ENCODE measurements around the gene CTDNEP1. TPM values are rescaled to one million over a fixed set of nuclear protein-coding genes. Genes with fewer than 3 reads are reported as not detected.
A peak's percentile ranks its signal among the peaks of the same experiment; 100 is the strongest.

CTDNEP1 gene
- total RNA-seq, 2 donors from 2014 or later, result 33.5 to 44.8 TPM

GRCh38 chr17:7279448-7279847, 27.9 kb upstream of the CTDNEP1 start:
- ATAC-seq (no peak), DNase-seq (no peak)
- H3K27me3 ChIP-seq, result no peaks in the 10 kb centered on the region
- H3K27ac ChIP-seq, result no peak overlapping the region
- 81 to 85% methylated on average over 8 of the region's 8 CpGs for WGBS, 2 donors
- TF ChIP-seq, protein P1, sequence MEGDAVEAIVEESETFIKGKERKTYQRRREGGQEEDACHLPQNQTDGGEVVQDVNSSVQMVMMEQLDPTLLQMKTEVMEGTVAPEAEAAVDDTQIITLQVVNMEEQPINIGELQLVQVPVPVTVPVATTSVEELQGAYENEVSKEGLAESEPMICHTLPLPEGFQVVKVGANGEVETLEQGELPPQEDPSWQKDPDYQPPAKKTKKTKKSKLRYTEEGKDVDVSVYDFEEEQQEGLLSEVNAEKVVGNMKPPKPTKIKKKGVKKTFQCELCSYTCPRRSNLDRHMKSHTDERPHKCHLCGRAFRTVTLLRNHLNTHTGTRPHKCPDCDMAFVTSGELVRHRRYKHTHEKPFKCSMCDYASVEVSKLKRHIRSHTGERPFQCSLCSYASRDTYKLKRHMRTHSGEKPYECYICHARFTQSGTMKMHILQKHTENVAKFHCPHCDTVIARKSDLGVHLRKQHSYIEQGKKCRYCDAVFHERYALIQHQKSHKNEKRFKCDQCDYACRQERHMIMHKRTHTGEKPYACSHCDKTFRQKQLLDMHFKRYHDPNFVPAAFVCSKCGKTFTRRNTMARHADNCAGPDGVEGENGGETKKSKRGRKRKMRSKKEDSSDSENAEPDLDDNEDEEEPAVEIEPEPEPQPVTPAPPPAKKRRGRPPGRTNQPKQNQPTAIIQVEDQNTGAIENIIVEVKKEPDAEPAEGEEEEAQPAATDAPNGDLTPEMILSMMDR (IDR thresholded peaks at IDR 0.05), result no peak
- no peak for TF ChIP-seq POLR2A (IDR thresholded peaks at IDR 0.05)
- H3K36me3 ChIP-seq (replicated peaks in 1 of 2; ENCODE audit: insufficient read depth in 1 of 2, low read depth in 2 of 2), result no peaks in the 10 kb centered on the region
- no peaks in the 10 kb centered on the region for H3K9me3 ChIP-seq
- intact Hi-C loops (cut with DNase I), result no loop called here
- peaks cover 24% of the 10 kb centered on the region for H3K4me1 ChIP-seq
- H3K4me3 ChIP-seq, result no peak overlapping the region

- TF ChIP-seq, protein P1 (IDR thresholded peaks at IDR 0.05), result no peak
- TF ChIP-seq POLR2A (IDR thresholded peaks at IDR 0.05), result no peak
- Histone ChIP-seq H3K36me3 (replicated peaks in 1 of 2; ENCODE audit: insufficient read depth in 1 of 2, low read depth in 2 of 2) (no peaks in the 10 kb centered on the region), H3K4me1 (peaks cover 11% of the 10 kb centered on the region), H3K27me3 (no peaks in the 10 kb centered on the region), H3K27ac (no peak overlapping the region), H3K9me3 (no peaks in the 10 kb centered on the region), H3K4me3 (no peak overlapping the region)
- WGBS, 2 donors, result 15 to 39% methylated on average over 1 of the region's 1 CpG
- ATAC-seq, result no peak
- no peak for DNase-seq
- intact Hi-C loops (cut with DNase I), result no loop called here
Observed at GRCh38 chr17:7266784-7267183, 15.2 kb upstream of the CTDNEP1 start.

- H3K4me3 ChIP-seq, result no peak overlapping the region
- H3K27me3 ChIP-seq, result no peaks in the 10 kb centered on the region
- H3K27ac ChIP-seq, result peak overlapping the region; percentile 89 to 100 (median 97)
- DNase-seq (no peak), ATAC-seq (no peak)
- 53 to 60% methylated on average over 4 of the region's 4 CpGs for WGBS, 2 donors
- TF ChIP-seq, protein P1 (IDR thresholded peaks at IDR 0.05), result no peak
- TF ChIP-seq POLR2A (IDR thresholded peaks at IDR 0.05), result no peak
- no peaks in the 10 kb centered on the region for H3K36me3 ChIP-seq (replicated peaks in 1 of 2; ENCODE audit: insufficient read depth in 1 of 2, low read depth in 2 of 2)
- no peaks in the 10 kb centered on the region for H3K9me3 ChIP-seq
- intact Hi-C loops (cut with DNase I), result no loop called here
- H3K4me1 ChIP-seq, result peaks cover 33% of the 10 kb centered on the region
Observed at GRCh38 chr17:7263801-7264078, 12.2 kb upstream of the CTDNEP1 start.

- TF ChIP-seq POLR2A (IDR thresholded peaks at IDR 0.05), result no peak
- TF ChIP-seq, protein P1 (IDR thresholded peaks at IDR 0.05), result no peak
- Histone ChIP-seq H3K9me3 (no peaks in the 10 kb centered on the region), H3K27me3 (no peaks in the 10 kb centered on the region), H3K4me1 (peaks cover 39% of the 10 kb centered on the region), H3K36me3 (replicated peaks in 1 of 2; ENCODE audit: insufficient read depth in 1 of 2, low read depth in 2 of 2) (no peaks in the 10 kb centered on the region), H3K4me3 (peak overlapping the region; percentile 39 to 44), H3K27ac (peak overlapping the region; percentile 89 to 100 (median 97))
- 8 to 10% methylated on average over 26 of the region's 26 CpGs for WGBS, 2 donors
- intact Hi-C loops (cut with DNase I), result no loop called here
- ATAC-seq, result peak; percentile 3
- peak; percentile 68 to 78 (median 70) for DNase-seq
Observed at GRCh38 chr17:7262935-7263800, 11.6 kb upstream of the CTDNEP1 start.
